ENCODE results near the gene ANKRD12.

Gene ANKRD12

DNA sequence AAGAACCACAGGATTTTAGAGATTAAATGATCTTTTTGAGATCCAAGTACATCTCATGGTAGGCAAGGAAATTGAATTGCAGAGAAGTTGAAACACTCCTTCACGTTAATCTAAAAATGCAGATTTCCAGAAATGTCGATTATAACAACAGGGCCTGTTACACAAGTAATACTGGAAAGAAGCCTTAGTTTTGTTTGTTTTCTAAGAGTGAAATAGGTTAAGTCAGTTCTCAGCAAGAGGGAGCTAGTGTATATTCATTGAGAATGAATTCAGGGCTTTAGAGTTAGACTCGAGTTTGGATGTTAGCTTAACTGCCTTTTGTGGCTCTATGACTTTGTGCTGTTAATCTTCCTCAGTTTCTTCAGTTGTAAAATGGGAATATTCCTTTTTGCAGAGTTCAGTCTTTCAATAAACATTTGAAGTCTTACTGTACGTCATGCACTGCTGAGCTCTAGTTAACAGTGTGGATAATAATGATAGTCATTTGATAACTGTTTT, 33.2 kb upstream of the ANKRD12 start:
- peaks cover 32% of the 10 kb centered on the region; the same call in 1 of the 2 replicates for H3K4me1 ChIP-seq (ENCODE audit: control insufficient read depth, insufficient read depth, low read length)
- POLR2A ChIA-PET = interaction anchor here (0.7 to 3.4 kb wide), 7 partner anchors 14 to 33 kb away, joined by 3 to 29 read pairs (median 4); partner anchors contain the start of gene ANKRD12
- no peaks in the 10 kb centered on the region for H3K9me3 ChIP-seq (ENCODE audit: control insufficient read depth, insufficient read depth, low read depth, low read length)
- peak overlapping the region; percentile 56 for H3K4me3 ChIP-seq (ENCODE audit: low read depth, low read length)
- CTCF ChIA-PET = interaction anchor here (0.6 to 1.6 kb wide), 2 partner anchors 19 to 130 kb away, joined by 3 to 6 read pairs; no protein-coding TSS in a partner anchor
- H3K36me3 ChIP-seq (ENCODE audit: control insufficient read depth in 2 of 2, insufficient read depth in 1 of 2, low read length in 2 of 2) = 0 out of 3 replicates have a peak, but pooled peaks cover 0 to 4% of the 10 kb centered on the region in 2 experiments
- peak overlapping the region; percentile 86 for H3K27ac ChIP-seq (ENCODE audit: extremely low read depth, low read depth, low read length)
- TF ChIP-seq, protein P1, sequence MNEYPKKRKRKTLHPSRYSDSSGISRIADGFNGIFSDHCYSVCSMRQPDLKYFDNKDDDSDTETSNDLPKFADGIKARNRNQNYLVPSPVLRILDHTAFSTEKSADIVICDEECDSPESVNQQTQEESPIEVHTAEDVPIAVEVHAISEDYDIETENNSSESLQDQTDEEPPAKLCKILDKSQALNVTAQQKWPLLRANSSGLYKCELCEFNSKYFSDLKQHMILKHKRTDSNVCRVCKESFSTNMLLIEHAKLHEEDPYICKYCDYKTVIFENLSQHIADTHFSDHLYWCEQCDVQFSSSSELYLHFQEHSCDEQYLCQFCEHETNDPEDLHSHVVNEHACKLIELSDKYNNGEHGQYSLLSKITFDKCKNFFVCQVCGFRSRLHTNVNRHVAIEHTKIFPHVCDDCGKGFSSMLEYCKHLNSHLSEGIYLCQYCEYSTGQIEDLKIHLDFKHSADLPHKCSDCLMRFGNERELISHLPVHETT (tag by site-specific recombination; IDR thresholded peaks at IDR 0.05) = no peak
- TF ChIP-seq ZNF596 (tag by site-specific recombination; IDR thresholded peaks at IDR 0.05) (no peak), ZNF426 (tag by site-specific recombination; IDR thresholded peaks at IDR 0.05) (no peak), ZNF335 (tag by site-specific recombination; conservative IDR thresholded peaks at IDR 0.05) (no peak), ZNF37A (tag by site-specific recombination; IDR thresholded peaks at IDR 0.05) (no peak), ZNF654 (tag by site-specific recombination; IDR thresholded peaks at IDR 0.05; ENCODE audit: low read depth) (0 out of 2 replicates have a peak, but pooled peaks have one; percentile 6), ZNF791 (tag by site-specific recombination; IDR thresholded peaks at IDR 0.05) (no peak), ZNF530 (tag by site-specific recombination; IDR thresholded peaks at IDR 0.05; ENCODE audit: low read depth) (no peak)
- TF ChIP-seq, protein P2, sequence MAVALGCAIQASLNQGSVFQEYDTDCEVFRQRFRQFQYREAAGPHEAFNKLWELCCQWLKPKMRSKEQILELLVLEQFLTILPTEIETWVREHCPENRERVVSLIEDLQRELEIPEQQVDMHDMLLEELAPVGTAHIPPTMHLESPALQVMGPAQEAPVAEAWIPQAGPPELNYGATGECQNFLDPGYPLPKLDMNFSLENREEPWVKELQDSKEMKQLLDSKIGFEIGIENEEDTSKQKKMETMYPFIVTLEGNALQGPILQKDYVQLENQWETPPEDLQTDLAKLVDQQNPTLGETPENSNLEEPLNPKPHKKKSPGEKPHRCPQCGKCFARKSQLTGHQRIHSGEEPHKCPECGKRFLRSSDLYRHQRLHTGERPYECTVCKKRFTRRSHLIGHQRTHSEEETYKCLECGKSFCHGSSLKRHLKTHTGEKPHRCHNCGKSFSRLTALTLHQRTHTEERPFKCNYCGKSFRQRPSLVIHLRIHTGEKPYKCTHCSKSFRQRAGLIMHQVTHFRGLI (tag by site-specific recombination; IDR thresholded peaks at IDR 0.05) = no peak
- TF ChIP-seq, protein P3, sequence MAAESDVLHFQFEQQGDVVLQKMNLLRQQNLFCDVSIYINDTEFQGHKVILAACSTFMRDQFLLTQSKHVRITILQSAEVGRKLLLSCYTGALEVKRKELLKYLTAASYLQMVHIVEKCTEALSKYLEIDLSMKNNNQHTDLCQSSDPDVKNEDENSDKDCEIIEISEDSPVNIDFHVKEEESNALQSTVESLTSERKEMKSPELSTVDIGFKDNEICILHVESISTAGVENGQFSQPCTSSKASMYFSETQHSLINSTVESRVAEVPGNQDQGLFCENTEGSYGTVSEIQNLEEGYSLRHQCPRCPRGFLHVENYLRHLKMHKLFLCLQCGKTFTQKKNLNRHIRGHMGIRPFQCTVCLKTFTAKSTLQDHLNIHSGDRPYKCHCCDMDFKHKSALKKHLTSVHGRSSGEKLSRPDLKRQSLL (tag by site-specific recombination; IDR thresholded peaks at IDR 0.05) = peak; percentile 32; the same call in 1 of the 2 replicates
- TF ChIP-seq, protein P4, sequence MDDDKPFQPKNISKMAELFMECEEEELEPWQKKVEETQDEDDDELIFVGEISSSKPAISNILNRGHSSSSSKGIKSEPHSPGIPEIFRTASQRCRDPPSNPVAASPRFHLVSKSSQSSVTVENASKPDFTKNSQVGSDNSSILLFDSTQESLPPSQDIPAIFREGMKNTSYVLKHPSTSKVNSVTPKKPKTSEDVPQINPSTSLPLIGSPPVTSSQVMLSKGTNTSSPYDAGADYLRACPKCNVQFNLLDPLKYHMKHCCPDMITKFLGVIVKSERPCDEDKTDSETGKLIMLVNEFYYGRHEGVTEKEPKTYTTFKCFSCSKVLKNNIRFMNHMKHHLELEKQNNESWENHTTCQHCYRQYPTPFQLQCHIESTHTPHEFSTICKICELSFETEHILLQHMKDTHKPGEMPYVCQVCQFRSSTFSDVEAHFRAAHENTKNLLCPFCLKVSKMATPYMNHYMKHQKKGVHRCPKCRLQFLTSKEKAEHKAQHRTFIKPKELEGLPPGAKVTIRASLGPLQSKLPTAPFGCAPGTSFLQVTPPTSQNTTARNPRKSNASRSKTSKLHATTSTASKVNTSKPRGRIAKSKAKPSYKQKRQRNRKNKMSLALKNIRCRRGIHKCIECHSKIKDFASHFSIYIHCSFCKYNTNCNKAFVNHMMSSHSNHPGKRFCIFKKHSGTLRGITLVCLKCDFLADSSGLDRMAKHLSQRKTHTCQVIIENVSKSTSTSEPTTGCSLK (tag by site-specific recombination; IDR thresholded peaks at IDR 0.05) = no peak
- TF ChIP-seq, protein P5, sequence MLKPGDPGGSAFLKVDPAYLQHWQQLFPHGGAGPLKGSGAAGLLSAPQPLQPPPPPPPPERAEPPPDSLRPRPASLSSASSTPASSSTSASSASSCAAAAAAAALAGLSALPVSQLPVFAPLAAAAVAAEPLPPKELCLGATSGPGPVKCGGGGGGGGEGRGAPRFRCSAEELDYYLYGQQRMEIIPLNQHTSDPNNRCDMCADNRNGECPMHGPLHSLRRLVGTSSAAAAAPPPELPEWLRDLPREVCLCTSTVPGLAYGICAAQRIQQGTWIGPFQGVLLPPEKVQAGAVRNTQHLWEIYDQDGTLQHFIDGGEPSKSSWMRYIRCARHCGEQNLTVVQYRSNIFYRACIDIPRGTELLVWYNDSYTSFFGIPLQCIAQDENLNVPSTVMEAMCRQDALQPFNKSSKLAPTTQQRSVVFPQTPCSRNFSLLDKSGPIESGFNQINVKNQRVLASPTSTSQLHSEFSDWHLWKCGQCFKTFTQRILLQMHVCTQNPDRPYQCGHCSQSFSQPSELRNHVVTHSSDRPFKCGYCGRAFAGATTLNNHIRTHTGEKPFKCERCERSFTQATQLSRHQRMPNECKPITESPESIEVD (tag by site-specific recombination; IDR thresholded peaks at IDR 0.05) = 0 out of 2 replicates have a peak, but pooled peaks have one; percentile 4

DNA sequence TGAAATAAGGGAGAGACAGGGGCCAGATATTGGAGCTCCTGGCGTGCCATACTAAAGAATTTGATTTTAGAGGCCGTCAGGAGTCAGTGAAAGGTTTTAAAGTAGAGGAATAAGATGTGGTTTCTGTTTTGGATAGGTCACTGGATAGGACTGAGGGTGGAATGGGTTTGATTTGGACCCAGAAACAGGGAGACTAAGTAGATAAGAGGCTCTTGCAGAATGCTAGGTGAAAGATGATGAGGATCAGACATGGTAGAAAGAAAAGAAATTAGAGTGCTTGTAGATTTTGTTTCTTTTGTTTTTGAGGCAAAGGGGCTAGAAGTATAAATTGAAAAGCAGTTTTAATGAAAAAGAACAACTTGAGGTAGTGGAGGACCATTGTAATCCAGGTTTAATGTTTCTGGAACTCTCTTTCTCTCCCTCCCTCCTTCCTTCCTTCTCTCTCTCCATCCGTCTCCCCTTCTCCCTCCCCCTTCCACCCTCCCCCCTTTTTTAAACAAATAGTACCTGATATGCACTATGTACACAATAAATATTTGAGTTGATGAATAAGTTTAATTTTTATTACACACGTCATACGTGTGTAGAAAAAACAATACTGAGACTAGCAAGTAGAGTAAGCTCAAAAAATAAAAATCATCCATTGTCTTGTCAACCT, 32.2 kb upstream of the ANKRD12 start:
- Histone ChIP-seq H3K9me3 (ENCODE audit: control insufficient read depth, insufficient read depth, low read depth, low read length) (no peaks in the 10 kb centered on the region), H3K4me1 (ENCODE audit: control insufficient read depth, insufficient read depth, low read length) (peaks cover 34% of the 10 kb centered on the region; the same call in 1 of the 2 replicates), H3K36me3 (ENCODE audit: control insufficient read depth in 2 of 2, insufficient read depth in 1 of 2, low read length in 2 of 2) (0 out of 3 replicates have a peak, but pooled peaks cover 0 to 4% of the 10 kb centered on the region in 2 experiments), H3K4me3 (ENCODE audit: low read depth, low read length) (peak overlapping the region; percentile 56), H3K27ac (ENCODE audit: extremely low read depth, low read depth, low read length) (no peak overlapping the region; the same call in 1 of the 2 replicates)
- ChIA-PET POLR2A (interaction anchor here (1.0 to 3.4 kb wide), 3 partner anchors 13 to 32 kb away, joined by 4 to 29 read pairs (median 13); partner anchors contain the start of gene ANKRD12), CTCF (interaction anchor here (0.7 to 1.6 kb wide), 4 partner anchors 13 to 30 kb away, joined by 3 to 6 read pairs (median 4); no protein-coding TSS in a partner anchor)
- TF ChIP-seq EGR2 (tag by site-specific recombination; IDR thresholded peaks at IDR 0.05; ENCODE audit: low read depth) (no peak), ZBTB17 (tag by site-specific recombination; IDR thresholded peaks at IDR 0.05) (peak; percentile 56), ZNF202 (tag by site-specific recombination; IDR thresholded peaks at IDR 0.05; ENCODE audit: borderline replicate concordance) (no peak), ZXDB (tag by site-specific recombination; IDR thresholded peaks at IDR 0.05) (no peak), ZNF274 (IDR thresholded peaks at IDR 0.05; ENCODE audit: low read length) (no peak), ZNF274 (tag by site-specific recombination; IDR thresholded peaks at IDR 0.05; ENCODE audit: borderline replicate concordance) (no peak), ZBTB8A (tag by site-specific recombination; IDR thresholded peaks at IDR 0.05) (no peak), ZNF169 (tag by site-specific recombination; IDR thresholded peaks at IDR 0.05) (no peak), ZNF366 (tag by site-specific recombination; conservative IDR thresholded peaks at IDR 0.05) (peak; percentile 79), ZBTB1 (tag by site-specific recombination; IDR thresholded peaks at IDR 0.05) (no peak), ZNF175 (tag by site-specific recombination; IDR thresholded peaks at IDR 0.05) (no peak)
- TF ChIP-seq, protein P6, sequence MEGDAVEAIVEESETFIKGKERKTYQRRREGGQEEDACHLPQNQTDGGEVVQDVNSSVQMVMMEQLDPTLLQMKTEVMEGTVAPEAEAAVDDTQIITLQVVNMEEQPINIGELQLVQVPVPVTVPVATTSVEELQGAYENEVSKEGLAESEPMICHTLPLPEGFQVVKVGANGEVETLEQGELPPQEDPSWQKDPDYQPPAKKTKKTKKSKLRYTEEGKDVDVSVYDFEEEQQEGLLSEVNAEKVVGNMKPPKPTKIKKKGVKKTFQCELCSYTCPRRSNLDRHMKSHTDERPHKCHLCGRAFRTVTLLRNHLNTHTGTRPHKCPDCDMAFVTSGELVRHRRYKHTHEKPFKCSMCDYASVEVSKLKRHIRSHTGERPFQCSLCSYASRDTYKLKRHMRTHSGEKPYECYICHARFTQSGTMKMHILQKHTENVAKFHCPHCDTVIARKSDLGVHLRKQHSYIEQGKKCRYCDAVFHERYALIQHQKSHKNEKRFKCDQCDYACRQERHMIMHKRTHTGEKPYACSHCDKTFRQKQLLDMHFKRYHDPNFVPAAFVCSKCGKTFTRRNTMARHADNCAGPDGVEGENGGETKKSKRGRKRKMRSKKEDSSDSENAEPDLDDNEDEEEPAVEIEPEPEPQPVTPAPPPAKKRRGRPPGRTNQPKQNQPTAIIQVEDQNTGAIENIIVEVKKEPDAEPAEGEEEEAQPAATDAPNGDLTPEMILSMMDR (tag by site-specific recombination; IDR thresholded peaks at IDR 0.05) = no peak

Data from HEK293 (cell line).